NCI-H128 (cell line): ENCODE results near the gene YPEL2.
"Not testable (repeated sequence)": the region's sequence is repeated elsewhere in the genome, so short reads cannot be mapped to it uniquely, and the experiment has no call there.

Source experiments
- DNase-seq: peaks from one replicate; lab custom pipeline; 2025; ENCODE audit not compliant: unreplicated experiment; lab: John Stamatoyannopoulos, UW

Gene YPEL2

DNA sequence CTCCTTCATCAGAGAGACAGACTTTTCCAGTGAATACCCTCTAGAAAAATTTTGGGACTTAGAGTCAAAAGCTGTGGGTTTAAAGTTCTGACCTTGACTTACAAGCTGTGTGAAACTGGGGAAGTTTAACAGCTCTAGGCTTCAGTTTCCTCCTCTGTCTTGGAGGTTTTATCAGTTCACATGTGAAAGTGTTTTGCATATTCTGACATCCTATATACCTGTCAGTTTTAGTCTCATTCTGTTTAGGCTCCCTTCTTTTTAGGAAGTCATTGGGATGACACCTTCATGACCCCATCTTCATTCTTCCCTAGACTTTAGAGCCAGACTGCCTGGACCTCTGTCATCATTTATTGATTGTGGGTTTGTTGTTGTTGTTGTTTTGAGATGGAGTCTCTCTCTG lies 44.4 kb downstream of the YPEL2 start:
- no peak for DNase-seq

DNA sequence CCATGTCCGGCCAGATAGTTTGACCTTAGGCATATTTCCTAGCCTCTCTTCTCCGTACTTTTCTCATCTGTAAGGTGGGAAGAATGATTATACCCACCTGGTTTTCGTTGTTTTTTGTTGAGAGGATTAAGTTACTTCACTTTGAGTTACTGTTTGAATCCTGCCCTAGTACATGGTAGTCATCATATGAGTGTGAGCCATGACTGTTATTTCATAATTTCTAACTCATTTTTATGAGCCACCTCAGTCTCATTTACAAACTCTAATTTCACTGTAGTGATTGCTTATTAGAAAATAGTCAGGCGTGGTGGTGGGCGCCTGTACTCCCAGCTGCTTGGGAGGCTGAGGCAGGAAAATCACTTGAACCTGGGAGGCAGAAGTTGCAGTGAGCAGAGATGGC lies 45.1 kb downstream of the YPEL2 start:
- no peak for DNase-seq

DNA sequence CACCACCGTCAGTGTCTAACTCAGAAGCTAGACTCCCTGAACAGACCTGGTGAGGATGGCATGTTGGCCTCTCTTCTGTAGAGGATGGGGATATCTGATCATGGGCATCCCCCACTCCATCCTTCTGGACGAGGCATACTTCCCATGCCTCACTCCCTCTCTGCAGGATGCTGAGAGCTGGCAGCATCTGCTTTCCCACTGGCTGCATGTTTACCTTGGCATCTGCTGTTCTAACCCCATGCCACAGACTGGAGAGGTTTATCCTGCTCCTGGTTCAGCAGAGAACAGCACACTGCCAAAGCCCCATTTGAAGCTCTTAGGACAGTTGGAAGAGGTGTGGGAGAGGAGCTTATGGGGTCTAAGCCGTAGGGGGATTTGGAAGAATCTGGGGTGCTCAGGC lies 46.0 kb downstream of the YPEL2 start:
- no peak for DNase-seq

DNA sequence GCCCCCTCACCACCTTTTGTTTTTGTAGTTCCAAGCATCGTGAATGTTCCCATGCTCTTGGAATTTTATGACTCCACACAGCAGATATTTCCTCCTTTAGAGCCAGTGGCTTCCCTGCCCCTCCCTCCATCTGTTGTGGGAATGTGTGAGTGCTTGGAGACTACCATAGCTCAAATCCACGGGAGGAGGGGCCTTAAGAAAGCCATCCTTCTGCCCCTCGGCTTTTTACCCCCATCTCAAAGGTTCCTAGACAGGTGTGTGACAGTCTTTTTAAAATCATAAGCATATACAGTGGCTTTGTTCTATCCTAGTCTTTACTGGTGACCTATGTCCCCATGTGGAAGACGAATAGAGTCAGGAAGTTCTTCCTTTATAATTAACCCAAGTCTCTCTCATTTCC lies 47.2 kb downstream of the YPEL2 start:
- no peak for DNase-seq

DNA sequence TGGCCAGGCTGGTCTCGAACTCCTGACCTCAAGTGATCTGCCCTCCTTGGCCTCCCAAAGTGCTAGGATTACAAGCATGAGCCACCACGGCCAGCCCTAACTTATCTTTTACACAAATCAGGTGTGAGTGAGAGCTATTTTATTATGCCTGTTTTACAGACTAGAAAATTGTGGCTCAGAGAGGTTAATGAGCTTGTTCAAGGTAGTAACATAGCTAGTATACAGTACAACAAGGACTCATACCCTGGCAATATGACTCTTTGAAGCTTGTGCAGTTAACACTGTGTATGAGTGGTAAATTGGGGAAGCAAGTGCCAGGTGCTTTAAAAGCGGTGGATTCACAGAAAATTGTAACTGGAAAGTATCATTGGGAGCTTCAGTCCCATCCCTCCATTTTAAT lies 49.0 kb downstream of the YPEL2 start:
- no peak for DNase-seq

DNA sequence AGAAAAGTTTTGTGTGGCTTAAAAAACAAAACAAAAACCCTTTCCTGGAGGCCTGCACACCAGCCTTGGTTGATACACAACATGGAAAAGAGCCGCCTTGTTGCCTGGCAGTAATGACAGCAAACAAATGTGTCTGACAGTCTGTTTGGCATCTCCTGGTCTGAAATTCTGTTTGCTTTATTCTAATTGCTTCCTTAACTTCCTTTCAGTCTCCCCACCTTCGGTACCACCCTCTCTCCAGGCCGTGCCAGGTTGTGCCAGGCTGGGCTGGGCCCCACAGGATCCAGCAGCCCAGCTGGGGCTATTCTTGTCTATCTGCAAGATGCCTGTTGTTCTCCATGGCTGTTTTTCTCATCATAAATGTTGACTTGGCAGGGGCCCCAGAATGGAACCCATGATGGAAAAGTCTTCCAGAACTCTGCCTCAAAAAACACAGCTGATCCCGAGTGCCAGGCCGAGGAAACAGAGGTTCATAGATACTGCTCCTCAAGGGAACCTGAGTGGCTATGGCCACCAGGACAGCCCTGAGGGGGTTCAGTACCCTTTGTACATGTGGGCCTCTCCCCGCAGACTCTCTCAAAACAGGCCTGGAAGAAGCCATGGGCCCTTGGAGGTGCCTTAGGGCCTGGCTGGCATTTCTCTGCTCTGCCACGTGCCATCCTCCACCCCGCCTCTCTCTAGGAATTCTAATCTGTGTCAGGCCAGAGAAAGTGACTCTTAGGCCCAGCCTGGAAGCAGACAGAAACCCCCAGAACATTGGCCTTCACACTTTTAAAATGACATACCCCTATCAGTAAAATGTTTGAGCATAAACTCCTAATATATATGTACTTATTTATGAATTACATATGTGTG lies 50.5 kb downstream of the YPEL2 start:
- no peak for DNase-seq

DNA sequence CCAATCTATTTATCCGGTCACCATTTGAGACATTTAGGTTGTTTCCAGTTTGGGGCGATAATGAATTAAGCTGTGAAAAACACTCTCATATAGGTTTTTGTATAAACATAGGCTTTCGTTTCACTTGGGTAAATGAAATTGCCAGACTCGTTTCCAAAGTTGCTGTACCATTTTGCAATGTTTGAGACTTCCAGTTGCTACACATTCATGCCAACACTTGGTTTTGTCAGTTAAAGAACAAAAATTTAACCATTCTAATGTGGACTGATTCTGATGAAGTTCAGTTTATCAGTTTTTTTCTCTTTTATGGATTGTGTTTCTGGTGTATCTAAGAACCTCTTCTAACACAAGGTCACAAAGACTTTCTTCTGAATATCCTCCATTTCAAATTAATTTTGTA lies 52.4 kb downstream of the YPEL2 start:
- DNase-seq = no peak

DNA sequence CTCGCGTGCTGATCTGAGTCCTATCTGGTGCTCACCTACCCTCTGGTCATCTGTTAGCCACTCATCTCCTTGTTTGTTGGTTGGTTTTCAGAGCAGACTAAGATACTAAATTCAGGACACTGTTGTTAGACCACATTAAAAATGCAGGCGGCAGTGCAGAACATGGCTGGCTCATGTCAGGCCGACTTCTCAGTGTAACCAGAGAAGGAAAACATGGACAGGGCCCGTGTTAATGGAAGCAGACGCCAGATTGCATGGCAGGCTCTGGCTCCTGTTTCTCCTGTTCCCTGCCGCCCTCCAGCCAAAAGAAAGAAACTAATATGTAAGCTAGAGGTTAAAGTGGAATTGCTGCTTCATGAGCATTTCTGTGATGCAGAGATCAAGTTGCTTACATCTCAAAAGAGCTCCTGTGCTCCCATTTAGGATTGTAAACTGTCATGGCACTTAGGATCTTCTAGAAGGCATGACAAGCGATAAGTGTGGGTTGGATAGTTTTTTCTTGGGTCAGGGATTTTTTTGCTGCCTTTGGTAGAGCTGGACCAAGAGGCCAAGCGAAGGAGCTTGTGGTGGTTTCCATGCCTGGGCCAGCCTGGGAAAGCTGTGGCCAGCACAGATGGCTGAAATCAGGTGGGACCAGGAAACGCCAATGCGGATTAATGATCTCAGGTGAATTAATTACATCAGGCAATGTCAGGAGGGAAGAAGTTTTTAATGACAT lies 56.1 kb downstream of the YPEL2 start:
- no peak for DNase-seq

DNA sequence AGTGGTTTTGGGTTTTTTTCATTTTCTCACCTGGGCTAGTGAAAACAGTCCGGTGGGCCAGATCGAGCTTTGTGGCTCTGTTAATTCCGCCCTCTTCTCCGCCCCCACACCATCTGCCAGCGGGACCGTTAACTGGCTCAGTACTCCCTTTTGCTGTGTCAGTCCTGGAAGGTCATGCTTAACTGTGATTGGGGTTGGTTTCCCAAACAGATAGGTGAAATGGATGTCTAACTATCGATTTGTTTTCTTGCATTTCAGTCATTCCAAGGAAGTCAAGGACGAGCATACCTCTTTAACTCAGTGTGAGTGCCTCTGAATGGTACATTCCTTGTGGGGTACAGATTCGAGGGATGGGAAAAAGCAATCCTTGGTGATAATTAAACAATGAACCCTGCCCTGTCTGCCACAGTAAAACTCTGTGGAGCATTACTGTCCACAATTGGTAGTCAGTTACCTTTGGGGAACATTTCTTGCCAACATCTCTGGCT lies 56.7 kb downstream of the YPEL2 start:
- no peak for DNase-seq

DNA sequence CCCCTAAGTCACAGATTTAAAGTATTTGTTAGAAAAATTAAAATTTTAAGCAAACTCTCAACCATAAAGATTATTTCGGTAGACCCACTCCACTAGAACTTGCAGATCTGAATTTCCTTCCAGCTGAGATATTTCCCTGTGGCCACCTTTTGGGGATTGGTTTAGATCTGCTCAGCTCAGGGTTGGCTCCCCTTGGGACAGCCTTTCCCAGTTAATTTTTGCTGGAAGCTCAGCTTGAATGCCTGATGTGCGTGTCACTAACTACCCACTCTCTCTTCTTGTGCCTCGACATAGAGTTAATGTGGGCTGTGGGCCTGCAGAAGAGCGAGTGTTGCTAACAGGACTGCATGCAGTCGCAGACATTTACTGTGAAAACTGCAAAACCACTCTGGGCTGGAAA lies 57.6 kb downstream of the YPEL2 start:
- no peak for DNase-seq

DNA sequence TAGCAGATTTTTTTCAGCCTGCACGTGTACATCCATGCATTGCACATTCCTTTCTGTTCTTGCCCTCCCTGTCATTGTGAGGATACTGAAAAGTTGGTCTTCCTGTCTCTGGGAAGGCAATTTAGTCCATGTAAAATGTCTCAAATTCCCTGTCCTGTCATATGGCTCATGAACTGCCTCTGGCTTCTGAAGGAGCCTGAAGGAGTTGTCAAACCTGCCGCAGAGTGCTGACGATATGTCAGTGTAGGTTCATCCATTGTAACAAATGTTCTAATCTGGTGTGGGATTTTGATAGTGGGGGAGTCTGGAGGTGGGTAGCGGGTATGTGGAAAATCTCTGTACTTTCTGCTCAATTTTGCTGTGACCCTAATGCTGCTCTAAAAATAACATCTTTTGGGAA lies 59.6 kb downstream of the YPEL2 start:
- DNase-seq = no peak

DNA sequence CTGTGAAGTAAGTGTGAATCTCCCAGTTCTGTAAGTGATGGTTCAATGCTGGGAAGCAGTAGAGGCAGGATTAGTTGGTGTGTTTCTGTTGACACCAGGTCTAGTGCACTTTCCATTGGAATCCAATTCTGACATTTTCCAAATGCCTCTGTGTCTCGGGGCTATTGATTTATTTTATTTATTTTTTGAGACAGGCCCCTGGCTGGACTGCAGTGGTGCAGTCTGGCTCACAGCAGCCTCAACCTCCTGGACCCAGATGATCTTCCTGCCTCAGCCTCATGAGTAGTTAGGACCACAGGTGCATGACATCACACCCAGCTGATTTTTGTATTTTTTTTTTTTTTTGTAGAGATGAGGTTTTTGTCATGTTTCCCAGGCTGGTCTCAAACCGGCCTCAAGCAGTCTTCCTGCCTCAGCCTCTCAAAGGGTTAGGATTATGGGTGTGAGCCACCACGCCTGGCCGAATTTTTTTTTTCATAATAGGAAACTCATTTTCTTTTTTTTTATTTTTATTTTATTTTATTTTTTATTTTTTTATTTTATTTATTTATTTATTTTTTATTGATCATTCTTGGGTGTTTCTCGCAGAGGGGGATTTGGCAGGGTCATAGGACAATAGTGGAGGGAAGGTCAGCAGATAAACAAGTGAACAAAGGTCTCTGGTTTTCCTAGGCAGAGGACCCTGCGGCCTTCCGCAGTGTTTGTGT lies 61.7 kb downstream of the YPEL2 start:
- no peak for DNase-seq

DNA sequence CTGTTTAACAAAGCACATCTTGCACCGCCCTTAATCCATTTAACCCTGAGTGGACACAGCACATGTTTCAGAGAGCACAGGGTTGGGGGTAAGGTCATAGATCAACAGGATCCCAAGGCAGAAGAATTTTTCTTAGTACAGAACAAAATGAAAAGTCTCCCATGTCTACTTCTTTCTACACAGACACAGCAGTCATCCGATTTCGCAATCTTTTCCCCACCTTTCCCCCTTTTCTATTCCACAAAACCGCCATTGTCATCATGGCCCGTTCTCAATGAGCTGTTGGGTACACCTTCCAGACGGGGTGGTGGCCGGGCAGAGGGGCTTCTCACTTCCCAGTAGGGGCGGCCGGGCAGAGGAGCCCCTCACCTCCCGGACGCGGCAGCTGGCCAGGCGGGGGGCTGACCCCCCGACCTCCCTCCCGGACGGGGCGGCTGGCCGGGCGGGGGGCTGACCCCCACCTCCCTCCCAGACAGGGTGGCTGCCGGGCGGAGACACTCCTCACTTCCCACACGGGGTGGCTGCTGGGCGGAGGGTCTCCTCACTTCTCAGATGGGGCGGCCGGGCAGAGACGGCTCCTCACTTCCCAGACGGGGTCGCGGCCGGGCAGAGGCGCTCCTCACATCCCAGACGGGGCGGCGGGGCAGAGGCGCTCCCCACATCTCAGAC lies 62.4 kb downstream of the YPEL2 start:
- DNase-seq = not testable (repeated sequence)

DNA sequence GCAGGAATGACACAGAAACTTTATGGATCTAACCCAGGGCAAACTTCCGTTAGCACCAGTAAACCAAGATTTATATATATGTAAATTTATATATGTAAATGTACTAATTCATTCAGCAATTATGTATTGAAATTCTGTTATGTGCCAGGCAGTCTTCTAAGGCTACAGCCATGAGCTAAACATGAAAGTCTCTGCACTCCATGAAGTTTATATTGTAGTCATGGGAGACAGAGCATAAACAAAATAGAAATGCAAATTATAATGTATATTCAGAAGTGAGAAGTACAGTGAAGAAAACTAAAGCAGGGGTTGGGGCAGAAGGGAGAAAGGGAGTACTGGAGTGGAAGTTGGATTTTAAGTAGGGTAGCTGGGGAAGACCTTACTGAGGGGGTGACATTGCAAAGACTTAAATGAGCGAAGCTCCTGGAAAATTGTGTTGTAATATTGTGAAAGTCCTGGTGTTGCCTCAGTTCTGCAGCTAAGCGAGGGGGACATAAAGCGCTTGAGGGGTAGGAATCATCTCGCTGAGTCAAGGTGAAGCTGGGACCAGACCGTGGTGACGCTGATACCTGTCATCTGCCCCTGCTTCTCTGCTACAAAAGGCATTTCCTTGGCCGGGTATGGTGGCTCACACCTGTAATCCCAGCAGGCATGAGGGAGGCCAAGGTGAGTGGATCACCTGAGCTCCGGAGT lies 64.8 kb downstream of the YPEL2 start:
- no peak for DNase-seq

DNA sequence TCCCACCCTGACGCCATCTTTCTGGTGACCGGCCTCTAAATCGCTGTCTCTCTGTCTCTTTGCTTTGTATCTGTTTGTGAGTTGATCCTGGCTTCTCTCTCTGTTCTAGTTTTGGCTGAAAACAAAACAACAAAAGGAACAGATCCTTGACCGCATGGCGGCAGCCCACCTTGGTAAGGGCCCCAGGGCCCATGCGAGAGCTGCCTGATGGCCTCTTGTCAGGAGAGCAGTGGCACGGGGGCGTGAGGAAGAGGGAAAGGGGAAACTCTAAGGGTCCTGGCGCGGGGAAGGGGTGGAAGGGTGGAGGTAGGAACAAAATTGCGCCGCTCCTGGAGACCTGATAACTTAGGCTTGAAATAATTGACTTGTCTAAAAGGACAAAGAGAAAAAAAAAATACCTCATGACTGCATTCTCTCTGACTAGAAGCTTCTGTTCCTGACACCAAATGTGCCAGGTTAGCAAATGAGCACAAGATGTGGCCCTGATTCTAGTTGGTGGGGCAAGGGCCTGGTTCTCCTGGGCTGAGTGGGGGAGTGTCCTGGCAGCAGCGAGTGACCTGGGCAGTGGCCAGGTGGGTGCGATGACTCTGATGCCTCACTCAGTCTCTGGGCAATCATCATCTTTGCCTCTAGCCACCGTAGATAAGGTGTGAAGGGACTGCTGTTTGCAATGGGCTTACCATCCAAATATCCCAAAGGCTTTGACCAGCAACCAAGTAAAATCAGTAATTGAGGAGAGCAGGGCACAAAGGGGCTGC lies 66.0 kb downstream of the YPEL2 start:
- no peak for DNase-seq

DNA sequence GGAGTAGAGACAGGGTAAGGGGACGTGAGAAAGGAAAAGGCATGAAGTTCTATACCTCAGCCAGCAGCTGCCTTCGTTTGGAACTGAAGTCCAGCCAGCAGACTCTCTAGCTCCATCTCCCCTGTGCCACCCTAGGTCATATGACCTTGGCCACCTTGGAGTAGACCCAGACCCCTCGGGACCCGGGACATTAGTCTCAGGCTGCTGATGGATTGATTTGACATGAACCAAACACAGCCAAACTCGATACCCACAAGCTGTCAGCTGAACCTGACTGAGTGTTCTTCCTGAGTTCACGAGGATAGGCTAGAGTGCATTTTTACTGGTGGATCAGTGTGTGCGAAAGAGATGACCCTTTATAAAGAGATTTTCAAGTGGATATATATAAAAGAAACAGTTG lies 68.5 kb downstream of the YPEL2 start:
- no peak for DNase-seq

DNA sequence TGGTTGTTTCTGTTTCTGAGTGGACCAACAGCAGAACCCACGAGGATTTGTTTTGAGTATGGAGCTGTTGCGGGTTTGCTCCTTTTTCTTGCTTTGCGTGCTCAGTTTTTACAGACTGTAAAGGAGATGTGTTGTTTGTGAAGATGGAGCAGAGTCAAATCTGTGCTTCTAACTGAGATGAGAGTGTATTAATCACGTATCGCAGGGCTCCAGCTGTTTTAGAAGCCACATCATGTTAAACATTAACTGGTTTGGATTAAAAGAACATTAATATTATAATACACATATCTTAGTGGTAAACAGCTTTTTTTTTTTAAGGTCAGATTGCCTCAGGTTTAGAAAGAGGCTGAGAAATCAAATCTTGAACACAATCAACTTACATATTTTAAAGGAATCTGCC lies 69.4 kb downstream of the YPEL2 start:
- no peak for DNase-seq

DNA sequence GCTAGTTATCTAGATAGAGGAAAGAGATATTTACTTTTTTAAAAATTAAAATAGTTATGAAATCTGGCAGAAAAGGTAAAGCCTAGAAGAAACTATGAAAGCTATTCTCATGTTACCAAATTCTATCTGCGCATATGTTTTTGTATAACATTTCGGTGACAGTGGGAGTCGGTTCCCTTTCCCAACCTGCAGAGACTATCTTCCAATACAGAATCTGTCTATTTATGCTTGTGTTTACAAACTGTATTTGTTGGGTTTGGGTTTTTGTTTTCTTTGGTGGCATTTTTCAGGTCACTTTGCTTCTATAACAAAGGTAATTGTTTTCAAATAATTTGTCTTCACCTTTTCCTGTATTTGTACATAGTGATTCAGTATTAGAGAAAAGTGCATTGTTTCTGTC lies 69.8 kb downstream of the YPEL2 start:
- DNase-seq = no peak

DNA sequence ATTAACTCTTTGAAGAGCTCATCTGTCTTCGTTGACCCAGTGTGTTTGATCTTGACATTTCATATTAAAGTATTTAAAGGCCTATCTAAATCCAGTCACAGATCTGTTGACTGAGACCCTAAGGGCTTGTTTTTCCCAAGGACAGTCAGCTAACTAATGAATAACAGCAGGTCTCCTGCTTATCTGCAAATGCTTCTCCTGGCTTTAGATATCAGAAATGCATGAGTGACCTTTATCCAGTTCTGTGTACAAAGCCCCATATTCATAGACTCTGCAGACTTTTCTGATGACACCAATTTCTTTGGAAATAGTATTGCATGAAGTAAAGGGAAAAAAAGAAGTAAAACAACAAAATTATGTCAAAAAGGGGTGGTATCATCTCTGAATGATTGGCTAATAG lies 70.3 kb downstream of the YPEL2 start:
- DNase-seq = no peak

DNA sequence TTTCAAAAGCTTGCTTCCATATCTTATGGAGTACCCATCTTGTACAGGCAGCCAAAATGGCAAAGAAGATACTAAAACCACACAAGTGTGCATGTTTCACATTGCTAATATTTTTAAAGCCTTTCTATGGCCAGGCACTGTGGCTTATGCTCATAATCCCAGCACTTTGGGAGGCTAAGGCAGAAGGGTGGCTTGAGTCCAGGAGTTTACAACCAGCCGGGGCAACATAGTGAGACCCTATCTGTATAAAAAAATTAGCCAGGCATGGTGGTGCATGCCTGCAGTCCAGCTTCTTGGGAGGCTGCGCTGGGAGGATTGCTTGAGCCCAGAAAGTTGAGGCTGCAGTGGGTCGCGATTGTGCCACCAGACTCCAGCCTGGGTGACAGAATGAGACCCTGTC lies 71.3 kb downstream of the YPEL2 start:
- DNase-seq = no peak
